Endothelial cell of umbilical vein (primary cell): ENCODE results near the gene ULBP2. TPM values are rescaled to one million over a fixed set of nuclear protein-coding genes. Genes with fewer than 3 reads are reported as not detected.

Experiments used
- BruUV-seq: library from RNA; stranded (reverse); fragments of 400-500 nt; replicated peaks from 2 replicates; lab custom pipeline; 2021; lab: Mats Ljungman, UMichigan
- CTCF ChIA-PET: fragments of 300-600, 350-600 bp; sonication (Branson Sonifier 250); formaldehyde crosslinking; loops from one replicate; lab custom pipeline; 2021; ENCODE audit warnings: antibody characterized with exemption, inconsistent platforms; lab: Charles Lee
- POLR2A ChIA-PET: fragments of 300-600, 350-600 bp; sonication (Branson Sonifier 250); formaldehyde crosslinking; loops from one replicate; lab custom pipeline; 2021; ENCODE audit warnings: antibody characterized with exemption, inconsistent platforms; lab: Charles Lee
- DNase-seq: peaks from one replicate; pipeline ENCODE4 v3.0.0-alpha.2; 2011; ENCODE audit warnings: low read depth, low spot score
- FAIRE-seq: peaks from 2 replicates; lab custom pipeline; 2011; peaks lifted over from hg19 to GRCh38; lab: Jason Lieb, UNC
- H2AFZ ChIP-seq: 2 replicates; pipeline ENCODE4 v1.6.0; 2012; ENCODE audit warnings: low read depth, low read length, control low read depth, inconsistent platforms
- H3K27ac ChIP-seq: 2 replicates; pipeline ENCODE4 v1.5.1; 2011; ENCODE audit warnings: low read depth, mild to moderate bottlenecking, control low read depth, low read length, moderate library complexity; ENCODE audit not compliant: insufficient read depth
- H3K27me3 ChIP-seq, 2 experiments: 2 replicates each; pipeline versions ENCODE4 v1.6.0 to v1.6.1; 2011; ENCODE audit warnings: low read length in 2 of 2, mixed read lengths in 1 of 2; ENCODE audit not compliant: control insufficient read depth in 2 of 2, insufficient read depth in 2 of 2
- H3K36me3 ChIP-seq, 2 experiments: 2 replicates in 1 of 2; 3 replicates in 1 of 2; pipeline ENCODE4 v1.5.1; 2011; ENCODE audit warnings: low read length in 2 of 2, mild to moderate bottlenecking in 1 of 2, moderate library complexity in 1 of 2; ENCODE audit not compliant: control insufficient read depth in 2 of 2, insufficient read depth in 2 of 2; ENCODE audit errors: extremely low read depth in 1 of 2
- H3K4me1 ChIP-seq: 3 replicates; pipeline ENCODE4 v1.5.1; 2011; ENCODE audit warnings: mild to moderate bottlenecking, low read length; ENCODE audit not compliant: control insufficient read depth, insufficient read depth; ENCODE audit errors: extremely low read depth
- H3K4me2 ChIP-seq: 2 replicates; pipeline ENCODE4 v1.6.1; 2011; ENCODE audit warnings: low read length, control low read depth, mixed read lengths; ENCODE audit not compliant: insufficient read depth
- H3K4me3 ChIP-seq, 3 experiments: fragments of 200-600 bp in 1 of 3; sonication (generic), shearing (Covaris generic) in 1 of 3; replicated peaks in 1 of 3; 2 replicates each; pipeline ENCODE4 v1.5.1; 2011 to 2016; ENCODE audit warnings: control low read depth in 3 of 3, low read length in 3 of 3, mild to moderate bottlenecking in 2 of 3, inconsistent platforms in 1 of 3, low read depth in 1 of 3, moderate library complexity in 1 of 3; ENCODE audit not compliant: insufficient read depth in 1 of 3
- H3K79me2 ChIP-seq: 2 replicates; pipeline ENCODE4 v1.6.0; 2012; ENCODE audit warnings: low read length, inconsistent platforms; ENCODE audit not compliant: control insufficient read depth, insufficient read depth
- H3K9ac ChIP-seq: replicated peaks from 2 replicates; pipeline ENCODE3; 2011; ENCODE audit warnings: low read length, control low read depth; ENCODE audit not compliant: insufficient read depth; ENCODE audit errors: extremely low read depth
- H3K9me1 ChIP-seq: replicated peaks from 3 replicates; pipeline ENCODE4 v1.6.0; 2011; ENCODE audit warnings: mild to moderate bottlenecking, low read length; ENCODE audit not compliant: control insufficient read depth, insufficient read depth; ENCODE audit errors: extremely low read depth
- H3K9me3 ChIP-seq: replicated peaks from 2 replicates; pipeline ENCODE4 v1.5.1; 2012; ENCODE audit warnings: low read length, inconsistent platforms; ENCODE audit not compliant: control insufficient read depth, insufficient read depth
- H4K20me1 ChIP-seq: replicated peaks from 2 replicates; pipeline ENCODE3; 2011; ENCODE audit warnings: mild to moderate bottlenecking, low read length; ENCODE audit not compliant: control insufficient read depth, insufficient read depth; ENCODE audit errors: extremely low read depth
- EZH2 ChIP-seq: IDR thresholded peaks from 2 replicates; pipeline ENCODE4 v1.6.1; 2012; ENCODE audit warnings: borderline replicate concordance, low read depth, mild to moderate bottlenecking, moderate library complexity, low read length, inconsistent platforms; ENCODE audit not compliant: severe bottlenecking
- FOS ChIP-seq: IDR thresholded peaks from 2 replicates; pipeline ENCODE4 v1.6.1; 2011; ENCODE audit warnings: mild to moderate bottlenecking, low read length, moderate library complexity, borderline replicate concordance; ENCODE audit not compliant: insufficient read depth
- GATA2 ChIP-seq: IDR thresholded peaks from 2 replicates; pipeline ENCODE4 v1.7.0; 2011; ENCODE audit warnings: low read depth, mild to moderate bottlenecking, moderate library complexity, mixed read lengths, low read length; ENCODE audit not compliant: insufficient read length, insufficient read depth
- JUN ChIP-seq: IDR thresholded peaks from 2 replicates; pipeline ENCODE4 v1.6.1; 2011; ENCODE audit warnings: borderline replicate concordance, low read depth; ENCODE audit not compliant: insufficient read length, insufficient read depth
- MAX ChIP-seq: IDR thresholded peaks from 2 replicates; pipeline ENCODE4 v1.6.1; 2011; ENCODE audit not compliant: insufficient read depth, insufficient read length
- MYC ChIP-seq: IDR thresholded peaks from one replicate; pipeline ENCODE4 v1.6.1; 2011; ENCODE audit warnings: mild to moderate bottlenecking, low read depth, low read length
- POLR2A ChIP-seq: IDR thresholded peaks from 2 replicates; pipeline ENCODE4 v1.6.1; 2012; ENCODE audit warnings: low read depth, mild to moderate bottlenecking, control low read depth, low read length
- POLR2AphosphoS5 ChIP-seq: IDR thresholded peaks from 2 replicates; pipeline ENCODE4 v1.6.1; 2012; ENCODE audit warnings: low read depth, mild to moderate bottlenecking, control low read depth, low read length, moderate library complexity; ENCODE audit not compliant: insufficient read depth
- dilution Hi-C: fragments of 300-500 bp; cut with MboI; formaldehyde crosslinking; loops from one replicate; pipeline ENCODE4 v1.15.0; 2019; ENCODE audit warnings: low sequenced_read_pairs; ENCODE audit not compliant: extremely low pct_ligation_motif_present
- intact Hi-C: fragments of 100-400 bp; cut with micrococcal nuclease; formaldehyde crosslinking; loops from one replicate; pipeline ENCODE4 v1.10.0; 2022
- polyA plus RNA-seq, 4 experiments: library from polyadenylated mRNA; depleted of rRNA in 3 of 4; stranded (reverse) in 3 of 4; unstranded in 1 of 4; fragments of >200 nt; gene quantifications; 2 replicates each; pipeline versions ENCODE4 v1.2.1 to v1.2.3, GENCODE V29; 2011 to 2012; ENCODE audit warnings: missing spikeins in 1 of 4
- total RNA-seq: library from RNA; stranded (reverse); gene quantifications from 2 replicates; pipeline ENCODE4 v1.2.3, GENCODE V29; 2021
- TF ChIP-seq, protein P1 (sequence below), 2 donors: IDR thresholded peaks; 1 replicate in 1 of 2; 2 replicates in 1 of 2; pipeline ENCODE4 v1.5.1; 2011; ENCODE audit warnings: low read length in 2 of 2, mild to moderate bottlenecking in 2 of 2, moderate library complexity in 2 of 2, control low read depth in 1 of 2, inconsistent platforms in 1 of 2, low read depth in 1 of 2; ENCODE audit not compliant: insufficient read depth in 1 of 2; ENCODE audit errors: extremely low read depth in 1 of 2

ULBP2 gene
- total and polyA plus RNA-seq, 2 donors (not counting 3 experiments of a cell fraction or from before 2014, with no cell fraction given): 7.0 to 22.8 TPM

DNA sequence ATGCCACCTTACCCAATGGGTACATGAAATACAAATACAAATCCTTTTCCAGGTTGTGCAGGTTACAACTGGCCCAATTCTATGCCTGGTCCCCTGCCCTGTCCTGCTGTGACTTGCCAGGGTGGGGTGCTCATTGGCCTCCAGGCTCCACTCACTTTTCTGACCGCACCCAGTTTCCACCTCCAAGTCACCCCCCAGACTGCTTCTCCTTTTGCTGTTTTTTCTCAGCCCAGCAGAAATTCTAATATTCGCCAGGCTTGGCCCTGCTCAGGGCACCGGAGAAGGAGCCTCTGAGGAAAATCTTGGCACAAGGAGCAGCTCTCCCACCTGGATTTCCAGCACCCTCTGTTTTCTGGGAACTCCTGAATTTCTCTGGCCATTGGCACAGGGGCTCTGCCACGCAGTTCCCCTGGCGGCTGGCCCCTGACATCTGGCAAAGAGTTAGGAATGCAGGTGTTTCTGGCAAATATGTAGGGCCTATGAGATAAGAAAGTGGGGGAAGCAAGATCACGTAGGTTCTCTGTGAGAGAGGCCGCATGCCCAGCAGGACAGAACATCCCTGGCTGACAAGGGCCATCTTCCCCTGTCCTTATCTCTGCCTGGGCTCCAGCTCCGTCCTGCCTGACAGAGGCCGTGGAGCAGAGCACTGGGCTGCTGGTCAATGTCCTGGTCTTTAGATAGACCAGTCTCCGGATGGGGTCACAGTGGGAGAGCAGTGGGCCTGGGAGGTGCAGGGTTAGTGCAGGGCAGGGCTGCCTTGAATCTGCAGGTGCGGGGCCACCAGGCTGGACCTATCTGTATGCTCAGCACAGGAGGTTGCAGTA is 41.0 kb upstream of the ULBP2 start:
- POLR2A ChIA-PET: no interaction called here
- Histone ChIP-seq H3K4me2 (no peak overlapping the region), H4K20me1 (no peaks in the 10 kb centered on the region), H3K4me3 (no peak overlapping the region), H2AFZ (no peak overlapping the region), H3K27ac (no peak overlapping the region), H3K79me2 (no peaks in the 10 kb centered on the region), H3K36me3 (no peaks in the 10 kb centered on the region), H3K27me3 (peaks cover 4 to 10% of the 10 kb centered on the region in 2 experiments), H3K9ac (no peak overlapping the region), H3K9me3 (no peaks in the 10 kb centered on the region), H3K9me1 (no peaks in the 10 kb centered on the region), H3K4me1 (peaks cover 12% of the 10 kb centered on the region)
- no TSS peak for BruUV-seq
- CTCF ChIA-PET: interaction anchor here (1.4 kb wide), 1 partner anchor 31 kb away, joined by 3 read pairs; no protein-coding TSS in a partner anchor
- dilution Hi-C loops: no loop called here
- TF ChIP-seq, protein P1, sequence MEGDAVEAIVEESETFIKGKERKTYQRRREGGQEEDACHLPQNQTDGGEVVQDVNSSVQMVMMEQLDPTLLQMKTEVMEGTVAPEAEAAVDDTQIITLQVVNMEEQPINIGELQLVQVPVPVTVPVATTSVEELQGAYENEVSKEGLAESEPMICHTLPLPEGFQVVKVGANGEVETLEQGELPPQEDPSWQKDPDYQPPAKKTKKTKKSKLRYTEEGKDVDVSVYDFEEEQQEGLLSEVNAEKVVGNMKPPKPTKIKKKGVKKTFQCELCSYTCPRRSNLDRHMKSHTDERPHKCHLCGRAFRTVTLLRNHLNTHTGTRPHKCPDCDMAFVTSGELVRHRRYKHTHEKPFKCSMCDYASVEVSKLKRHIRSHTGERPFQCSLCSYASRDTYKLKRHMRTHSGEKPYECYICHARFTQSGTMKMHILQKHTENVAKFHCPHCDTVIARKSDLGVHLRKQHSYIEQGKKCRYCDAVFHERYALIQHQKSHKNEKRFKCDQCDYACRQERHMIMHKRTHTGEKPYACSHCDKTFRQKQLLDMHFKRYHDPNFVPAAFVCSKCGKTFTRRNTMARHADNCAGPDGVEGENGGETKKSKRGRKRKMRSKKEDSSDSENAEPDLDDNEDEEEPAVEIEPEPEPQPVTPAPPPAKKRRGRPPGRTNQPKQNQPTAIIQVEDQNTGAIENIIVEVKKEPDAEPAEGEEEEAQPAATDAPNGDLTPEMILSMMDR (IDR thresholded peaks at IDR 0.05; ENCODE audit: extremely low read depth in 1 of 2, insufficient read depth in 1 of 2, low read depth in 1 of 2, low read length in 2 of 2): no peak
- TF ChIP-seq POLR2A (no peak), POLR2AphosphoS5 (no peak), JUN (no peak), GATA2 (no peak), EZH2 (no peak), MAX (no peak), MYC (no peak), FOS (no peak)
- intact Hi-C loops: no loop called here
- FAIRE-seq: no peak
- DNase-seq: no peak
